Stimulated activated effector memory CD8-positive, alpha-beta T cell treated with anti-CD3 and anti-CD28 coated beads, Interleukin-12 subunit alpha, Interleukin-12 subunit beta, amount 100 ng/mL, for 72 hours (primary cell): ENCODE data around the gene CD9.
"Not testable (repeated sequence)": the region's sequence is repeated elsewhere in the genome, so short reads cannot be mapped to it uniquely, and the experiment has no call there.

ENCODE experiments used
- ATAC-seq: fragments of 150-1000 bp; cut with Tn5 transposase; 2 replicates; pipeline ENCODE4 v1.10.0; 2021
- DNase-seq, 2 donors: peaks; one replicate each; pipeline ENCODE4 v3.0.0; 2021 to 2022; ENCODE audit warnings: low spot score in 2 of 2
- H3K27ac Mint-ChIP-seq: one replicate; pipeline ENCODE4 v1.8.0; 2022; ENCODE audit warnings: mild to moderate bottlenecking, mixed read lengths
- H3K36me3 Mint-ChIP-seq: one replicate; pipeline ENCODE4 v1.8.0; 2022; ENCODE audit warnings: mild to moderate bottlenecking, mixed read lengths
- H3K4me1 Mint-ChIP-seq: one replicate; pipeline ENCODE4 v1.8.0; 2022; ENCODE audit warnings: mixed read lengths
- H3K4me3 Mint-ChIP-seq: one replicate; pipeline ENCODE4 v1.8.0; 2022; ENCODE audit warnings: mild to moderate bottlenecking, mixed read lengths
- H3K9me3 Mint-ChIP-seq: one replicate; pipeline ENCODE4 v1.8.0; 2022; ENCODE audit warnings: mixed read lengths

The CD9 gene

DNA sequence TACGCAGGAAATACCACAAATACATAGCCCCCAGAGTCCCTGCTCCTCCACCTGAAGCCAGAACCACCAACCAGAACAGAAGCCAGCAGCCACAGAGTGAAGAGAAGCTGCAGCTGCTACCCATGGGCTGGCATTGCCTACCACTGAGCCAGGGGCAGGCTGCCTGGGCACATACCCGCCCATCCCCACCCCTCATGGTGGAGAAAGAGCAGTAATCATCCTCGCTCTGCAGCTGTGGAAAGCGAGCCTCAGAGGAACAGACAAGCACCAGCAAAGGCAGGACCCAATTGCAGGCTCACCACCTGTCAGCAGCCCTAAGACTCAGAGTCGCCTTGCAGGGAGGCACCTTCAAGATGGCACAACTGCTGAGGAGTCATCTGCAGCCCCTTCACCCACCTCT is 11.2 kb upstream of the CD9 start:
- Mint-ChIP-seq H3K27ac (no peak overlapping the region), H3K4me3 (no peak overlapping the region), H3K4me1 (no peaks in the 10 kb centered on the region), H3K36me3 (no peaks in the 10 kb centered on the region), H3K9me3 (no peaks in the 10 kb centered on the region)
- no peak for DNase-seq
- no peak for ATAC-seq

DNA sequence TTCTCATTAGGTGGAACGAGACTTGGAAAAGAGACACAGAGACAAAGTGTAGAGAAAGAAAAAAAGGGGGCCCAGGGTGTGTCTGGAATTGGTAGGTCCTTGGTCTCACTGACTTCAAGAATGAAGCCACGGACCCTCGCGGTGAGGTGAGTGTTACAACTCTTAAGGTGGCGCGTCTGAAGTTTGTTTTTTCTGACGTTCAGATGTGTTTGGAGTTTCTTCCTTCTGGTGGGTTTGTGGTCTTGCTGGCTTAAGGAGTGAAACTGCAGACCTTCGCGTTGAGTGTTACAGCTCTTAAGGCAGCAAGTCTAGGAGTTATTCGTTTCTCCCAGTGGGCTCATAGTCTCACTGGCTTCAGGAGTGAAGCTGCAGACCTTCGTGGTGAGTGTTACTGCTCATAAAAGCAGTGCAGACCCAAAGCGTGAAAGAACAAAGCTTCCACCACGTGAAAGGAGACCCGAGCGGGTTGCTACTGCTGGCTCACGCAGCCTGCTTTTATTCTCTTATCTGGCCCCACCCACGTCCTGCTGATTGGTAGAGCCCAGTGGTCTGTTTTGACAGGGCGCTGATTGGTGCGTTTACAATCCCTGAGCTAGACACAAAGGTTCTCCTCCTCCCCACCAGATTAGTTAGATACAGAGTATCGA is 10.1 kb upstream of the CD9 start:
- not testable (repeated sequence) for ATAC-seq, H3K4me1 Mint-ChIP-seq, H3K4me3 Mint-ChIP-seq, DNase-seq, H3K36me3 Mint-ChIP-seq, H3K9me3 Mint-ChIP-seq
- peak overlapping the region; percentile 12 for H3K27ac Mint-ChIP-seq

DNA sequence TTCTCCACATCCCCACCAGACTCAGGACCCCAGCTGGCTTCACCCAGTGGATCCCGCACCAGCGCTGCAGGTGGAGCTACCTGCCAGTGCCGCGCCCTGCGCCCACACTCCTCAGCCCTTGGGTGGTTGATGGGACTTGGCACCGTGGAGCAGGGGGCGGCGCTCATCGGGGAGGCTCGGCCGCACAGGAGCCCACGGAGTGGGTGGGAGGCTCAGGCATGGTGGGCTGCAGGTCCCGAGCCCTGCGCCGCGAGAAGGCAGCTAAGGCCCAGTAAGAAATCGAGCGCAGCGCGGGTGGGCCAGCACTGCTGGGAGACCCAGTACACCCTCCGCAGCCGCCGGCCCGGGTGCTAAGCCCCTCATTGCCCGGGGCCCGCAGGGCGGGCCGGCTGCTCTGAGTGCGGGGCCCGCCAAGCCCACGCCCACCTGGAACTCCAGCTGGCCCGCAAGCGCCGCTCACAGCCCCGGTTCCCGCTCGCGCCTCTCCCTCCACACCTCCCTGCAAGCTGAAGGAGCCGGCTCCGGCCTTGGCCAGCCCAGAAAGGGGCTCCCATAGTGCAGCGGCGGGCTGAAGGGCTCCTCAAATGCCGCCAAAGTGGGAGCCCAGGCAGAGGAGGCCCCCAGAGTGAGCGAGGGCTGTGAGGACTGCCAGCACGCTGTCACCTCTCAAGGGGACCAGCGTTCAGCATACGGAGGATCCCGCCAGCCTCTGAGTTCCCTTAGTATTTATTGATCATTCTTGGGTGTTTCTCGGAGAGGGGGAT is 9.3 kb upstream of the CD9 start:
- ATAC-seq, H3K4me1 Mint-ChIP-seq, DNase-seq, H3K36me3 Mint-ChIP-seq, H3K9me3 Mint-ChIP-seq, H3K27ac Mint-ChIP-seq, H3K4me3 Mint-ChIP-seq: not testable (repeated sequence)

DNA sequence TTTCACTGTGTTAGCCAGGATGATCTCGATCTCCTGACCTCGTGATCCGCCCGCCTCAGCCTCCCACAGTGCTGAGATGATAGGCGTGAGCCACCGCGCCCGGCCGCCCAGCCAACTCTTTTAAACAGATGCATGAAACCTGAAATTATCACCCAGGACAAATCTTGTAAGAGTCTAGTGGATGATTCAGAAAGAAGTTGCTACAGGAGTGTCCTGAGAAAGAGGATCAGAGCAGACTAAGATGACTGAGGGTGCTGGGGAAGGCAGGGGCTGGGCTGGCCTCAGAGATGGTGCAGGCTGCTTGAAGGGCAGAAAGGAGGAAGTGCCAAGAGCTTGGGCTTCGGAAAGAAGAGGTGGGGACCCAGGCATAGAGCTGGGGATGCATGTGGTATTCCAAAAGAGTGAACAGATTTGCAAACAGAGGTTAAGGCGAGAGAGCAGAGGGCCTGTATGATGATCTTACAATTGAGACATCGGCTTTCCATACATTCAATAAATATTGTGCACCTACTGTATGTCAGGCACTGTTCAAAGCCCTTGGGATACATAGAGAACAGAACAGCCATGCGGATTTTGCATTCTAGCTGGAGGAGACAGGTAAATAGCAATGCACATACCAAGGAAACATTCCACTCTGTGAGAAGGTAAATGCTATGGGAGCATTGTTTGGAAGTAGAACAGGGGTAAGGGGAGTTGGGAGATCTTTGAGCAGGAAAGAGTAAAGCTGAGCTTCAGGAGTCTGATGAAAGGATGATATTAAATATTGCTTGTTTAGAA is 7.4 kb upstream of the CD9 start:
- Mint-ChIP-seq H3K9me3 (no peaks in the 10 kb centered on the region), H3K36me3 (no peaks in the 10 kb centered on the region), H3K4me1 (peaks cover 6% of the 10 kb centered on the region), H3K27ac (no peak overlapping the region), H3K4me3 (no peak overlapping the region)
- ATAC-seq (no peak), DNase-seq (no peak)

DNA sequence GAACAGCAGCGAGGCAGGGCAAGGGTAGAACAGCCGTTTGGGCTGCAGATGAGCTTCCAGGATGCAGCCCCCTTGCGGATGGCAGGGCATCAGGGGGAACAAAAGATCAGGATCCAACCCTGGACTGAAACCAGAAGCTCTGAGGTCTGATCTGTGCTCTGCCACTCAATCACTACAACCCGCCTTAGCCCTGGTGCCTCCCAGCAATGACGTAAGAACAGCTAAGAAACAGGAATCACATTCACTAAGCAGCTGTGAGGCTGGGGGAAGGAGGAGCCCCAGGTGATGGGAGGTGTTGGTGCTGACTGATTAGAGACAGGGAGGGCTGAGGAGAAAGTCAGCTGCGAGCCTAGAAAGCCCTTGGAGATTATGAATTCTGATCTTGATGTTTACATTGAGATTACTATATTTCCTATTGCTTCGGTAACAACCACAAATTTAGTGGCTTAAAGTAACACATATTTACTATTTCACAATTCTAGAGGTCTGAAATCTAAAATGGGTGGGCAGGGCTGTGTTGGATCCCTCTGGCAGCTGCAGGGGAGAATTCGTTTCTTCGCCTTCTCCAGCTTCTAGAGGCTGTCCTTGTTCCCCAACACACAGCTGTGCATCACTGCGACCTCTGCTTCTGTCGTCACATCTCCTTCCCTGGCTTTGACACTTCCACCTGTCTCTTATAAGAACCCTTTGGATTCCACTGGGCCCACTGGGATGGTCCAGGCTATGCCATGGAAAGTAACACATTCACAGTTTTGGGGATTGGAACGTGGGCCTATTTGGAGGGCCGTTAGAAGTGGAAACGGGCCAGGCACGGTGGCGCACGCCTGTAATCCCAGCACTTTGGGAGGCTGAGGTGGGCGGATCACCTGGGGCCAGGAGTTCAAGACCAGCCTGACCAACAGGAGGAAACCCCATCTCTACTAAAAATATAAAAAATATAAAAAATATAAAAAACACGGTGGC is 6.1 kb upstream of the CD9 start:
- Mint-ChIP-seq H3K4me1 (peaks cover 16% of the 10 kb centered on the region), H3K4me3 (no peak overlapping the region), H3K9me3 (no peaks in the 10 kb centered on the region), H3K36me3 (no peaks in the 10 kb centered on the region), H3K27ac (no peak overlapping the region)
- DNase-seq (no peak), ATAC-seq (no peak)

DNA sequence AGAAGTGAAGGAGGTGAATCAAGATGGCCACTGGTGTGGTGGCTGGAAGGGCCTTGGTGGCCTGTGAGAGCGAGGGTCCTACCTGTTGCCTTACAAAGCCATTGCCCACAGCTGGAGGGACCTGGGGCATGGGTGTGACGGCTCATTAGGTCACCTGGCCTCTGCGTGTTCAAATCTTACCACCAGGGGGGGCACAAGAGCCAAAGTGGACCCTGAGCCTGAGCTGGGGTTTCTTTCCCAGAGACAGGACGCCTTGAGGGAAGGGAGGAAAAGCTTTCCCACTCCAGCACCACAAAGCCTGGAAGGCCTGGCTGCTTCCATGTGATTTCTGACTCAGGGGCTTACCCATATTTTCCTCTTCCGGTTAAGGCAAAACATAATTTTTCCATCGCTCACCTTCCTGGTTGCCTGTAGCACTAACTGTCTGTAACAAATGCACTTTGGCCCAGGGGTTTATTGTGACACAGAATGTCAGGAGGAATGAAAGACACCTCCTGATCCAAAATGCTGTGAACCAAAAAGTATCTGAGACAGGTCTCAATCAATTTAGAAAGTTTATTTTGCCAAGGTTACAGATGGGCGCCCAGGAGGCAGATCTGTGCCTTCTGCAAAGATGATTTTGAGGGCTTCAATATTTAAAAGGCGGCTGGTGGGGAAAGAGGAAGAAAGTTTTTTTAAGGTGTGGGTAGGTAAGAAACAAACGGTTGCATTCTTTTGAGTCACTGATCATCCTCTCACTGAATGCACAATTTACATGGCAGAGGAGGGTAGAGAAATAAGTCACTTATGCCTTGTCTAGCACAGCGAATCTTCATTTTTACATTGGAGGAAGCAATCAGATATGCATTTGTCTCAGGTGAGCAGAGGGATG is 4.3 kb upstream of the CD9 start:
- peaks cover 25% of the 10 kb centered on the region for H3K4me1 Mint-ChIP-seq
- DNase-seq (peak; percentile 77 to 91), ATAC-seq (peak; percentile 81)
- no peaks in the 10 kb centered on the region for H3K36me3 Mint-ChIP-seq
- H3K9me3 Mint-ChIP-seq, result no peaks in the 10 kb centered on the region
- no peak overlapping the region for H3K4me3 Mint-ChIP-seq
- H3K27ac Mint-ChIP-seq, result no peak overlapping the region

DNA sequence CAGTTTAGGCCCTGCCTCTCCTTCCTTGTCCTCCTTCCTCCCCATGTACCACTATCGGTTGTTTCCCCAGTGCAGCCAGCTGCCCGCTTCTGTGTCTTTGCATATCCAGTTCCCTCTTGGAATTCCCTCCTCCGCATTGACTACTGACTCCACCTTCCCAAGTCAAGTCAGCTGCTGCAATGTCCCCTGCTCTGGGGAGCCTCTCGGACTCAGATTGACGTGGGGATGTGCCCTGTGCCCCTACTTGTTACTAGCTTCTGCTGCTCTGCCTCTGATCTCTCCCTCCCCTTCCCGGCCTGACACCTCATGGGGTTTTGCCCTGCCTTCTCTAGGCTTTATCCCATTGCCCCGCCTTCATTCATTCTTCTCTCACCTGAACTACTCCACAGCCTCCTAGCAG is 2.1 kb upstream of the CD9 start:
- no peaks in the 10 kb centered on the region for H3K9me3 Mint-ChIP-seq
- peaks cover 30% of the 10 kb centered on the region for H3K4me1 Mint-ChIP-seq
- no peak for DNase-seq
- H3K27ac Mint-ChIP-seq, result no peak overlapping the region
- no peaks in the 10 kb centered on the region for H3K36me3 Mint-ChIP-seq
- no peak overlapping the region for H3K4me3 Mint-ChIP-seq
- no peak for ATAC-seq

DNA sequence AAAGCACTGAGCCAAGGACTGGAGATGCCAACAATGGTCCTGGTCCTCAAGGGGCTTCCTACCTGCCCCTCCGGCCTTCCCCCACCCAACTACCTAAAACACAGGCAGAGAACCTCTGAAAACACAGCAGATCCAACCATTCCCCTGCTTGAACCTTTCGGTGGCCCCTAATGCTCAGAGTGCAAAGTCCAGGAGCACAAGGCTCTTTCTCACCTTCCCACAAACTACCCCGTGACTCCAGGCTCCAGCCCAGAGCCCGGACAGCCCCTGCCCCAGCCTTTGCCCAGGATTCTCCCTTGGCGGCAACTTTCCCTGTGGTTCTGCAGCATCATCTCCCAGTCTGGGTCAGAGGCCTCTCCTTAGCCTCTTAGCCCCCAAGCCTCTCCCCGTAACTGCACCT is 1.6 kb upstream of the CD9 start:
- Mint-ChIP-seq H3K4me3 (no peak overlapping the region), H3K4me1 (peaks cover 30% of the 10 kb centered on the region), H3K9me3 (no peaks in the 10 kb centered on the region), H3K27ac (no peak overlapping the region), H3K36me3 (no peaks in the 10 kb centered on the region)
- DNase-seq (no peak), ATAC-seq (no peak)

DNA sequence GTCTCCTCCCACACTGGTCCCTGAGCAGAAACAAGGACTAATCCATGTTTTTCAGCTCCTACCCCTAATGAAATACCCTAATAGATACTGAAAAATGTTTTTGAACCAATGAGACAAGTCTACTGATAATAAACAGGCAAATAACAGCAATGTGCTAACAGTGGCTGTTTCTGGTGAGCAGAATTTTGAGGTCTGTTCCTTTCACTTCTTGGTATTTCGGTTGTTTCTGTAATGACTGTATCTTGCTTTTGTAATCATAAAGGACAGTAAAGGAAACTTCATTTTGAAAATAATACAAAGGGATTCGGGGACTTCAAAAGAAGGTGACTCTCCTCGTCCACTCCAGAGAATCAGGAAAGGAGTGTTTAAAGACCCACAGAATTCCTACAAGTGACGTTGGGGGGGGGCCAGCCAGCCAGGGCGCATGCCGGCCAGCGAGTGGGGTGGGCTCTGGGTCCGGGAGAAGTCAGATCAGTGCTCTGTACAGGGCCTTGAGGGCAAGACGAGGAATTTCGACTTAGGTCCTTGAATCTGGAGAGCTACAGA is 1.1 kb upstream of the CD9 start:
- Mint-ChIP-seq H3K4me1 (peaks cover 30% of the 10 kb centered on the region), H3K4me3 (peak overlapping the region; percentile 45), H3K27ac (no peak overlapping the region), H3K36me3 (no peaks in the 10 kb centered on the region), H3K9me3 (no peaks in the 10 kb centered on the region)
- ATAC-seq (peak; percentile 33), DNase-seq (no peak)

DNA sequence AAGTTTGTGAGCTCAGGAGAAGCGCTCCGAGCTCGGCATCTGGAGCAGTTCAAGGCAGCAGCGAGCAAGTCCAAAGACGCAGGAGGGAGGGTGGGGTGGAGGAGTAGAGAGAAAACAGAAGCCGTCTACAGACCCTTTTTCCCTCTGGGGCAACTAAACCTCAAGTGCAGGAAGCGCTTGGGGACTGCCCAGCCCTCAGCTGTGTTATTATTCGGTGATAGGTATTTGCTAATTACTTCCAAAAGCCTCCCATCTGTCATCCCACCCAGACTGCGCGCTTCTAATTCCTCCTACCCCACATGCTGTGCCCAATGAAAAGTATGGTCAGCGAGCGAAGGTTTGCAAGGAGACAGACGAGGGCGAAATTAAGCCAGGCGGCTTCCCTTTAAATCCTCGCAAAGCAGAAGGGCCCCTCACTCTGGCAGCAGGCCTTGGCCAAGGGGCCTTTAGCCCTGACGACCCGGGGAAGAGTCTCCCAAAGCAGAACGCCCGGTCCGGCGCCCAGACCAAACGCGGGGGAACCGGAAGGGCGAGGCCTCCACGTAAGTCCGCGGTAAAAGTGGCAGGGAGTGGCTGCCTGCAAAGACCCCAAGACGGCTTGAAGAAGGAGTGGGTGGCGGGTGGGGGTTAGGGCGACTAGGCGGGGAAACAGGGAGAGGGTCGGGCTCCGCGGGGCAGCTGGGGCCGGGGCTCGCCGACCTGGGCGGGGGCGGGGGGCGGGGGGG is 507 bp upstream of the CD9 start:
- Mint-ChIP-seq H3K36me3 (no peaks in the 10 kb centered on the region), H3K4me3 (peak overlapping the region; percentile 45), H3K27ac (no peak overlapping the region), H3K9me3 (no peaks in the 10 kb centered on the region), H3K4me1 (peaks cover 30% of the 10 kb centered on the region)
- DNase-seq, result no peak
- no peak for ATAC-seq

DNA sequence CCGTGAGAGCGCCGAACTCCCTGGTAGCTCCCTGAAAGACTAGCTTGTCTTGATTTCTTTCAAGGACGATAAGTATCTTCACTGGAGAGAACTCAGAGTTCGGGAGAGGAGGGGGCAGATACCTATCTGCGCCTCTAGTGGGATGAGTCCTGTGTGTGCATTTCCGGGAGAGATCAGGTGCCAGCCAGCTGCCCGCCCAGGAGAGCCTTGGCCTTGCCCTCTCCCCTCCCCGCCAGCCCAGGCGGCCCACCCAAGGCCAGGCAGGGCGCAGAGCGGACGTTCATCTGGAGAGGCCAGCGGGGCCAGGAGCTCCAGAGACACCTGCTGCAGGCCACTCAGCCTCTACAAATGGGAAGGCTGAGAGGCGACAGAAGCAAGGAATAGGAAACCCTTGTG is 1.0 kb downstream of the CD9 start:
- Mint-ChIP-seq H3K4me1 (peaks cover 33% of the 10 kb centered on the region), H3K27ac (no peak overlapping the region), H3K36me3 (no peaks in the 10 kb centered on the region), H3K9me3 (no peaks in the 10 kb centered on the region), H3K4me3 (peak overlapping the region; percentile 45)
- DNase-seq, result peak in 1 of 2 donors; percentile 51
- ATAC-seq, result no peak

DNA sequence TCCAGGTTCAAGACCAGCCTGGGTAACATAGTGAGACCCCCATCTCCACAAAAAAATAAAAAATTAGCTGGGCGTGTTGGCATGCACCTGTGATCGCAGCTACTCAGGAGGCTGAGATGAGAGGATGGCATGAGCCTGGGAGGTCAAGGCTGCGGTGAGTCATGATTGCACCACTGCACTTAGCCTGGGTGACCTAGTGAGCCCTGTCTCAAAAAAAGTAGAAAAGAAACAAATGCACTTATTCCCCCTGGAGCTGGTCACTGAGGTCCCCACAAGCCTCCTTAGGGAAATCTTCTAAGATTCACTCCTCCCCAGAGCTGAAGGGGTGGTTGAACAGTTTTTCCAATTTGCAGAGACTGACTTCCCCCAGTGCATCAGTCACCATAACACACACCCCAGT is 1.6 kb downstream of the CD9 start:
- H3K9me3 Mint-ChIP-seq, result no peaks in the 10 kb centered on the region
- H3K27ac Mint-ChIP-seq, result no peak overlapping the region
- H3K36me3 Mint-ChIP-seq, result no peaks in the 10 kb centered on the region
- peaks cover 33% of the 10 kb centered on the region for H3K4me1 Mint-ChIP-seq
- peak overlapping the region; percentile 45 for H3K4me3 Mint-ChIP-seq
- ATAC-seq, result no peak
- no peak for DNase-seq

DNA sequence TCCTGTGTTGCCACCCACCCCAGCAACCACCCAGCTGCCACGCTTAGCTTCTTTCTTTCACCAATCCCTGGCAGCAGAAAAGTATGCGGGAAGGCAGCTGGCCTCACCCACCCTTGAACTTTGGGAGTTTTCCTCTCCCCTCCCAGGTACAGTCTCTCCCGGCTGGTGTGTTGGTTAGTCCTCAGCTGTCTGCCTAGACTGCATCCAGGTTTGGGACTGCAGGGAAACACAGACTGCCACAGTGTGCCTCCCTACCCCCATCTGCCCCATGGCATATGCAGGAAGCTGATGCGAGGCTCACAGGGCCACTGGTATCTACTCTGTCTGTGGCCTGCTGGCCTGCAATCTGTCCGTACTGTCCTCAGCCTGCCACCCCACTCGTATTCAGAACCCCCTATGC is 2.1 kb downstream of the CD9 start:
- ATAC-seq, result no peak
- Mint-ChIP-seq H3K9me3 (no peaks in the 10 kb centered on the region), H3K4me1 (peaks cover 33% of the 10 kb centered on the region)

More for the DNA sequence above, 2.1 kb downstream of the CD9 start:
- Mint-ChIP-seq H3K36me3 (no peaks in the 10 kb centered on the region), H3K27ac (no peak overlapping the region), H3K4me3 (no peak overlapping the region)
- DNase-seq, result no peak
